Purkinje cell (primary cell): ENCODE results near the gene CDKAL1. TPM values are rescaled to one million over a fixed set of nuclear protein-coding genes. Genes with fewer than 3 reads are reported as not detected.

Experiments
- polyA plus RNA-seq: library from polyadenylated mRNA; unstranded; fragments of >200 nt; fragmentation: Nextera tagmentation; gene quantifications from 2 replicates; pipeline ENCODE4 v1.2.1, GENCODE V29; 2014

CDKAL1 gene
- 8.6 and 8.8 TPM in 2 replicates for polyA plus RNA-seq

GRCh38 chr6:20534295-20535262, at the start of gene CDKAL1:
CDKAL1 (plus strand) TSS chr6:20534457; CDS start chr6:20546351, 11,894 bp downstream.

Other genes starting within 250 kb of the CDKAL1 start
- gene E2F3, start 132.6 kb upstream of the CDKAL1 start, polyA plus RNA-seq, result 4.0 and 5.8 TPM in 2 replicates